ENCODE data around the gene CITED4.

DNA sequence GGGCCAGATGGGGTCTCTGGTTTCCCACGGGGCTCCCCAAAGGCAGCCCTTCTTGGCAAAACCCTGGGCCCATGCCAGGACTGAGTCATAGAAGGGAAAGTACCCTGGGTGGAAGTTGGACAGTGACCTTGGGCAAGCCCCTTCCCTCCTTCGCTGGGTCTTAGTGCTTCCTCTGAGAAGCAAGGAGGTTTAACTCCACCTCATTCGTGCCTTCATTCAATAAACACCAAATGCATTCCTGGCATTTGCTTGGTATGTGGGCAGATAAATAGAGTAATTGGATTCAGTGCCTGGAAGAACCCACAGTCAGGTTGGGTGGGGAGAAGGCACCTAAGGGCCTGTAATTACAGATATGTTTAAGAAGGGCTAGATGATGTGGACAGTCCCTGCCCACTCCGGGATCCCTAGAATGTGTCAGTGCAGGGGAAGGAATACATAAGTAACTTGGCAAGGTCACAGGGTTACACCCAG, 36.3 kb upstream of the CITED4 start:
- TF ChIP-seq, protein P1, sequence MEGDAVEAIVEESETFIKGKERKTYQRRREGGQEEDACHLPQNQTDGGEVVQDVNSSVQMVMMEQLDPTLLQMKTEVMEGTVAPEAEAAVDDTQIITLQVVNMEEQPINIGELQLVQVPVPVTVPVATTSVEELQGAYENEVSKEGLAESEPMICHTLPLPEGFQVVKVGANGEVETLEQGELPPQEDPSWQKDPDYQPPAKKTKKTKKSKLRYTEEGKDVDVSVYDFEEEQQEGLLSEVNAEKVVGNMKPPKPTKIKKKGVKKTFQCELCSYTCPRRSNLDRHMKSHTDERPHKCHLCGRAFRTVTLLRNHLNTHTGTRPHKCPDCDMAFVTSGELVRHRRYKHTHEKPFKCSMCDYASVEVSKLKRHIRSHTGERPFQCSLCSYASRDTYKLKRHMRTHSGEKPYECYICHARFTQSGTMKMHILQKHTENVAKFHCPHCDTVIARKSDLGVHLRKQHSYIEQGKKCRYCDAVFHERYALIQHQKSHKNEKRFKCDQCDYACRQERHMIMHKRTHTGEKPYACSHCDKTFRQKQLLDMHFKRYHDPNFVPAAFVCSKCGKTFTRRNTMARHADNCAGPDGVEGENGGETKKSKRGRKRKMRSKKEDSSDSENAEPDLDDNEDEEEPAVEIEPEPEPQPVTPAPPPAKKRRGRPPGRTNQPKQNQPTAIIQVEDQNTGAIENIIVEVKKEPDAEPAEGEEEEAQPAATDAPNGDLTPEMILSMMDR (optimal IDR thresholded peaks at IDR 0.05 in 1 of 3, IDR thresholded peaks at IDR 0.05 in 1 of 3, conservative IDR thresholded peaks at IDR 0.05 in 1 of 3; ENCODE audit: extremely low read depth in 1 of 3, insufficient read depth in 2 of 3, low read length in 3 of 3) = no peak
- TF ChIP-seq EZH2 (IDR thresholded peaks at IDR 0.05; ENCODE audit: low read length) = no peak

Measured in keratinocyte (primary cell).